GM20000 (cell line): ENCODE results near the gene PID1.

Experiments used
- DNase-seq: peaks from one replicate; pipeline ENCODE4 v3.0.0; 2012; ENCODE audit warnings: low spot score
- TF ChIP-seq, protein P1 (sequence below): IDR thresholded peaks from 2 replicates; pipeline ENCODE4 v1.5.1; 2012; ENCODE audit warnings: mild to moderate bottlenecking, control low read depth; ENCODE audit errors: extremely low read depth, missing control alignments

PID1 gene

DNA sequence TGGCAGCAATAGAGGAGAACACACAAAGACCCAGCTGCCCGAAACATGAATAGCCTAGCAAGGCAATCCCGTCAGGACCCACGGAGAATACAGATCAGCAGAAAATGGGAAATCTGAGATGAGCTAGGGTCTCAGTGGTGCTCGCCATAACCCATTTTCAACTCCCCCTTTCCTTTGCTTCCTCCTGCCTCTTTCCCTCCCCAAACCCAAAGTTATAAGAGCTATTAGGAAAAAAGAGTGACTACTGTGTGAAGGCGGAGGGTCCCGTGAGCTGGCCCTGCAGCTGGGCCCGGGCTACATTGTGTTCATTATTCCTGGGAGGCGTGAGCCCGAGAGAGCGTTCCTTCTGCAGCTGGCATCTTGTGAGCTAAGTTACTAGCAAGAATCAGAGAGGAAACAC, 118.4 kb downstream of the PID1 start:
- TF ChIP-seq, protein P1, sequence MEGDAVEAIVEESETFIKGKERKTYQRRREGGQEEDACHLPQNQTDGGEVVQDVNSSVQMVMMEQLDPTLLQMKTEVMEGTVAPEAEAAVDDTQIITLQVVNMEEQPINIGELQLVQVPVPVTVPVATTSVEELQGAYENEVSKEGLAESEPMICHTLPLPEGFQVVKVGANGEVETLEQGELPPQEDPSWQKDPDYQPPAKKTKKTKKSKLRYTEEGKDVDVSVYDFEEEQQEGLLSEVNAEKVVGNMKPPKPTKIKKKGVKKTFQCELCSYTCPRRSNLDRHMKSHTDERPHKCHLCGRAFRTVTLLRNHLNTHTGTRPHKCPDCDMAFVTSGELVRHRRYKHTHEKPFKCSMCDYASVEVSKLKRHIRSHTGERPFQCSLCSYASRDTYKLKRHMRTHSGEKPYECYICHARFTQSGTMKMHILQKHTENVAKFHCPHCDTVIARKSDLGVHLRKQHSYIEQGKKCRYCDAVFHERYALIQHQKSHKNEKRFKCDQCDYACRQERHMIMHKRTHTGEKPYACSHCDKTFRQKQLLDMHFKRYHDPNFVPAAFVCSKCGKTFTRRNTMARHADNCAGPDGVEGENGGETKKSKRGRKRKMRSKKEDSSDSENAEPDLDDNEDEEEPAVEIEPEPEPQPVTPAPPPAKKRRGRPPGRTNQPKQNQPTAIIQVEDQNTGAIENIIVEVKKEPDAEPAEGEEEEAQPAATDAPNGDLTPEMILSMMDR = no peak
- DNase-seq = no peak

DNA sequence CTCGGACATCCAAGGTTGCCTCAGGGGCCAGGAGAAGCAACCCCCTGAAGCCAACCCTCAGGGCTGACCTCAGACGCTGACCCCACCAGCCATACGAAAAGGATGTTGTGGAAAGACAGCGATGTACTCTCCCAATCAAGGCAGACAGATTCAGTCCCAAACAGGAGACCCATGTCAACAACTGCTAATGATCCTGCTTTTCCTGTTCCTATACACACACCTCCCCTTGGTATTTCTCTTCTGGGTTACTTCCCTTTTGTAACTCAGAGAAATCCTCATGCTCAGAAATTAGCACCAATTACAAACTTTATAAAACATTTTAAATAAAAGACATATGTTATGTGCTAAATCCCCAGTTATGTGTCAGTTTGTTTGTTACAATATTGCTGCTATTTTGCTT, 120.8 kb downstream of the PID1 start:
- no peak for DNase-seq
- TF ChIP-seq, protein P1 = no peak

DNA sequence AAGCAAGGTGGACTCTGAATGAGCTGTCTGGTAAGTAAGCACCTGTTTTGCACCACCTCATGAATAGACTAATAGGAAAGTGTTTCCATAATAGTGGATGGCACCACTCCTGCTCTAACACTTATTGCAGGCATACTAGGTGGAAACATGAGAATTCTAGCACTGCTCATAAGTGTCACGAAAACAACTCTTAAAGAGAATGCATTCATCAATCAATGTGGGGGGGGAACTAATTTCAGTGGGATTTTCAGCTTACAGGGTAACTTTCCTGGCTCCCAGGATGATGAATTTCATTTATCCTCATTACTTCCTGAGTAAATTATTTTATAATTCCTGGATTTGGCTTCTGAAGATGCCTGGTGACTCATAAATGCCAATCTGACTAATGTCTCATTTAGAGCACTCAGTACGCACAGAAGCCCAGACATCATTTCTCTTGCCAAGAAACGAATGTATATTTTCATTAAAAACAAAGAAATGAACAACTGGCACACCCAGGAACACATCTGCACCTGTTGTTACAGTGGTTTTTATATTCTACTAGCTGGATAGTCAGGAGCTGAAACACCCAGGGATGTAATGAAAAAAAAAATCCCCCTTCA, 129.6 kb downstream of the PID1 start:
- TF ChIP-seq, protein P1 = no peak
- DNase-seq = no peak

DNA sequence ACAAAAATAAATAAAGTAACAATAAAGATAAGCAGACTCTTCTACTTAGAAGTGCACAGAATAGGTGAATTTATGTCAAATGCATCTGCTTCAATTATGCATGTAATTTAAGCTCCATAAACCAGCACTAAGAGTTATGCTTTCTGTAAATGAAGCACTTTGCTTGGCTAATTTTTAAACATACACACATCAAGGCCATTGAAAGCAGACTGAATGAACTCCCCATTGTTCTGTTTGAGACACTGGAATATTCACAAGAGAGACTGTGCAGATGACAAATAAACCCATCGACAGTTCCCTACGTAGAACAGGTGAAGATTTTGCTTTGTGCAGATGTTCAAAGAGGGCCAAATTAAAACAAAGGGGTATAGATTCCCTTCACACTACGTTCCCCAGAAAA, 133.4 kb downstream of the PID1 start:
- TF ChIP-seq, protein P1 = no peak
- no peak for DNase-seq

DNA sequence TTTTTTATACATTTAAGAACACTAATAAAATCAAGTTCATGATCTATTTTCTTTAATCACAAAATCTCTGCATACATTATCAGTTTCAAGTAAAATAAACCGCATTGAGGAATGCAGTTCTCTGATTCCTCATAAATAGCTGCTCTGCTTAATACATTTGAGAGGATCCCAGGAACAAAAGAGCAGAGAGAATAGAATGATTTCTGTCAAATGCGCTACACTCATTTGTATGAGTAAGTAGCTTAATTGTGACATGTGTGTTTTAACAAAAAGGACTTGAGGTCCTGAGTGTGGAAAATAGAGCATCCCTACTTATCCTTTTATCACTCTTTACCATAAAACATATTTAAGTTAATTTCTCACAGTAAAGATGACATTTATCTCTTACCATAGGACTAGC, 134.0 kb downstream of the PID1 start:
- no peak for DNase-seq
- TF ChIP-seq, protein P1 = no peak

DNA sequence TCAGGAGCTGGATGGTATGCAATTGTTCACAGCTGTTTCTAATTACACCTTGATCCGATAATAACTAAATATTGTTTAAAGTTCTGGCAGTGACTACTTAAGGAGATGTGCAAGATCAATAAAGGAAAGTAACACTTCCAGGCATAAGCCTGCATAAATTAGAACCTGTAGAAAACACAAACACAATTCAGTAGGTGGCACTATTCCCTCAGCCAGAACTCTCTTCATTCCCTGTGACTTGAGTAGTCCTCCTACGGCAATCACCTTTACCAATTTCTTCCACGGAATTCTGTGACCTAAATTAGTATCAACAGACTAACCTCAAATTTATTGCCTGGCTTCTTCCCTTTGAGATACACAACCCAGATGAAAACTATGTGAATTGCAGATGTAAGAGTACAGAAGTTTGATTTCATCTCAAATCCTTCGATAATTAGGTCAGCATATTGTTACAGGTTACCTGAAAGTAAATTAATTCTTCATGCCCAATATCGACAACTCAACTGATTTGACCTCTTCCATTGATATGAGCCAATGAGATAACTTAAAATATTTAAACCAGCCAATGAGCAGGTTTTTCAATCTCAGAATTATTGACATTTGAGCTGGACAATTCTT, 137.8 kb downstream of the PID1 start:
- DNase-seq = no peak
- TF ChIP-seq, protein P1 = no peak

DNA sequence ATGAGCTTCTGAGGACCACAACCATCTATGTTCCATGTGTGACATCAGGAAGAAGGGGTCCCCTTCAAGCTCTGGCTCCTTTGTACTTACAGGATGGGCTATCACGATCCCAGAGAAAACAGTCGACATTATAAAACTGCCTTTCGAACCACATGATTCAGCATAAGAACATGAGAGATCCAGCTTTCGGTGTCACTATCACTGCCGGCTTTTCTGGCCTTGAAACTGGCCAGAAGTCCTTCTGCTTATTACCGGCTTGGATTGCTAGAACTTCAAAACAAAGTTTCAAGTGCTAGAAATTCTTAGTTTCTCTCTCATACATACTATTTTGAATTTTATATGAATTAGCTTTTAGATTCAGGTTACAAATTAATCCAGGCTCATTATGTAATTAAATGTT, 138.9 kb downstream of the PID1 start:
- TF ChIP-seq, protein P1 = no peak
- DNase-seq = no peak
